ENCODE results near the gene OR10G2.

DNA sequence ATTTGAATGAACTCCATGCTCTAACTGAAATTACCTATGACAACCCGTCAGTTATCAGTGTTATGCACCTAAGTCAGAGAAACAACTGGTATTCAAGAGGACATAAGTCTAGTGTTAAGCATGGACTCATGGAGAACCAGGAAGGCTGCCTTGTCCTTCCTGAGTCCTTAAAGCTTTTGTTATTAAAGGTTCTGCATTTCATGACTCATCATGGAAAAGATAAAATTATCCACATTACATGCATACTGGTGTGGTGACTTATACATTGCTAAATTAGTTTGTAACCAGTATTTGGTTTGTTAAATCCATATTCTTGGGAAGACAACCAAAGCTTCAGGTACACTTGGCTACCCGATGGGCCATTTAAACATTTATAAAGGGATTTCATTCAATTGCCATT lies 45.3 kb upstream of the OR10G2 start:
- TF ChIP-seq POLR2AphosphoS5 (IDR thresholded peaks at IDR 0.05) (no peak), POLR2A (IDR thresholded peaks at IDR 0.05) (no peak)
- TF ChIP-seq, protein P1, sequence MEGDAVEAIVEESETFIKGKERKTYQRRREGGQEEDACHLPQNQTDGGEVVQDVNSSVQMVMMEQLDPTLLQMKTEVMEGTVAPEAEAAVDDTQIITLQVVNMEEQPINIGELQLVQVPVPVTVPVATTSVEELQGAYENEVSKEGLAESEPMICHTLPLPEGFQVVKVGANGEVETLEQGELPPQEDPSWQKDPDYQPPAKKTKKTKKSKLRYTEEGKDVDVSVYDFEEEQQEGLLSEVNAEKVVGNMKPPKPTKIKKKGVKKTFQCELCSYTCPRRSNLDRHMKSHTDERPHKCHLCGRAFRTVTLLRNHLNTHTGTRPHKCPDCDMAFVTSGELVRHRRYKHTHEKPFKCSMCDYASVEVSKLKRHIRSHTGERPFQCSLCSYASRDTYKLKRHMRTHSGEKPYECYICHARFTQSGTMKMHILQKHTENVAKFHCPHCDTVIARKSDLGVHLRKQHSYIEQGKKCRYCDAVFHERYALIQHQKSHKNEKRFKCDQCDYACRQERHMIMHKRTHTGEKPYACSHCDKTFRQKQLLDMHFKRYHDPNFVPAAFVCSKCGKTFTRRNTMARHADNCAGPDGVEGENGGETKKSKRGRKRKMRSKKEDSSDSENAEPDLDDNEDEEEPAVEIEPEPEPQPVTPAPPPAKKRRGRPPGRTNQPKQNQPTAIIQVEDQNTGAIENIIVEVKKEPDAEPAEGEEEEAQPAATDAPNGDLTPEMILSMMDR (IDR thresholded peaks at IDR 0.05 in 8 of 11, conservative IDR thresholded peaks at IDR 0.05 in 3 of 11) = no peak
